NCI-H526 (cell line): ENCODE measurements around the gene MRPS27.

Experiments
- DNase-seq, 2 experiments: peaks; one replicate each; lab custom pipeline; 2025; lab: John Stamatoyannopoulos, UW

Gene MRPS27

DNA sequence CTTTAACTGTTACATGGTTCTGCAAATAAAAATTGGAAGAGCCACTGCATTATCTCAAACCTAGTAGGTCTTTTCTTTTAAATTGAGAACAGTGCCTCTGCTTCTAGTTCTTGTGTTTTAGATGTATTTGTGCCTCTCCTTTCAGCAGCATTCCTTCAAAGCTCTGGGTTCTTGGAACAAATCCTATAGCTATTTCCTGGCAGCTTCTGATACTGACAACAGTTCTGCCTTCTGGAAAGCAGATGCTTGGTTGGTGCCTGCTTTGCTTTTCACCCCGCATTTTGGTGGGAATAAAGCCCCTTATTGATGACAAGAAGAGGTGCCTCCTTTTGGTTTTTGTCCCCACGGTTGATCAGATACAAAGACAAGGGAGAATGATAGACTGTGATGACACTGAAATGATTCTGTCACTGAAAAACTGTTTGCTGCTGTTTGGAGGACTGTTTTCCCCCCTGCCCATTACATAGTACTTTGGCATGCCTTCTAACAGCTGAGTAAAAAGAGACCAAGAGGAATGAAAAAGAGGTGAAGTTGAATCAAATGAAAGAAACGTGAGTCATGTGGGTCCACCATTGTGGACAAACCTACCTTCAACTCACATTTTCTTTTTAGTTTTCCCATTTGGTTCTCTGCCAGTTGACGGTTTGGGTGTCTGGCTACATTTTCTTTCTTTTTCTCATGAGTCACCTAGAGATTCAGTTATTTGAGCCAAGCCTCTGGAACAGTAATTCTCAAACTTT is 5.7 kb upstream of the MRPS27 start:
- no peak for DNase-seq

DNA sequence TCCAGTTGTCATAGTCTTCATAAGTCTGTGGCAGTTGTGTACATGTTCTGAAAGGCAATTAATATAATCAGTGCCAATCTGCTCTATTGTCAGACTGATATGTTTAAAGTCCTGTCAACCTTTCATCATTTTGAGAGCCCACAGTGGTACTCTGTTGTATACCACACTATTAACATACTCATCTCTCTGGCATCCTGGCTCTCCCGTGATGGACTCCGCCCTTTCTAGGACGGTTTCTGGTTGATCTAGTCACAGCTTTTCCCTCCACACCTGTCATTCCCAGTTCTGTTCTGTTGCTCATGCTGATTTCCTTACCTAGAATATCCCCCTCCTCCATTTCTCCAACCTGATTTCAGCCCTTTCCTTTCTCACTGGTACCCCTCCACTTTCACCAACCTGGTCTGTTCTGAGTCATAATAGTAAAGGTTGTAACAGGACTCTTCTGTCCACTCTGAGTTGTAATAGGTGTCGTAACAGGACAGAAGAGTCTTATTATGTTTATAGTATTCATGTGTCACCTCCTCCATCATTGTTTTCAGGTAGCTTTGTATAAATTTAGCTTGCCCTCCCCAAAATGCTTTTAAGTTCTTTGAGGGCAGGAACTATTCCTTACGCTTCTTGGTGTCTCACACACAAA is 4.3 kb upstream of the MRPS27 start:
- DNase-seq: no peak

DNA sequence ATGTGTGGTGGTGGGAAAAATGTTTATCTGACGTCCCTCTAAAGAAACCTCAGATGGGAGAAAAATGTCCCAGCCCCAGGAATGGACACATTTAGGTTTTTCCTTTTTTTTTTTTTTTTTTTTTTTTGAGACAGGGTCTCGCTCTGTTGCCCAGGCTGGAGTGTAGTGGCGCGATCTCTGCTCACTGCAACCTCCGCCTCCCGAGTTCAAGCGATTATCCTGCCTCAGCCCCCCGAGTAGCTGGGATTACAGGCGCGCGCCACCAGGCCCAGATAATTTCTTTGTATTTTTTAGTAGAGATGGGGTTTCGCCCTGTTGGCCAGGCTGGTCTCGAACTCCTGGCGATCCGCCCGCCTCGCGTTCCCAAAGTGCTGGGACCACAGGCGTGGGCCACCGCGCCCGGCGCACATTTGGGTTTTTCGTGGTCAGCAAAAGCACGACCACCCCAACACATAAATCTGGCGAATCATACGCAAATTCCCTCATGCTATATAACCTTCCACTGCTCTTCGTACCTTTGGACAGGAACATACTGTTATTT is 535 bp downstream of the MRPS27 start:
- DNase-seq: peak in 1 of 2 experiments; percentile 30

DNA sequence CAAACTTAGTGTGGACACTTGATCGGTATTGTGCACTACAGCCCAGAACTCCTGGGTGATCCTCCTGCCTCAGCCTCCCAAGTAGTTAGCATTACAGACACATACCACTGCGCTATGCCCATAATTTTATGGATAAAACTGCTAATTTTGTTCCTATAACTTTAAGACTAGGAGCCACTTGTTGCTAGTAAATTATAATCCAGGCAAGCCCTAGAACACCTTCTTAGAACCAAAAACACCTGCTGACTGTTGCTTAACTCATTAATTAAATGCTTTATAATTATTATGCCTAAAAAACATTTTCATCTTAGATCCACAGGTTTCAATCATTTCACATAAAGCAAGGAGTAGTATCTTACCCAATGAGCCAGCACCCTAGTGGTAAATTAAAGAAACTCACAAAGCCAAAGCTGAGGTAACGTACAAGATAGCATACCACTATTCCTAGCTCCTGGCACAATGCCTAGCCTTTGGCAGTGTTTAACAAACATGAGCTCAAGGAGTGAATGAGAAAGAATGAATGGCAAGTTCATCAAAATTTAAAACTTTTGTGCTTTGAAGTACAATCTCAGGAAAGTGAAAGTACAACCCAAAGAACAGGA is 5.4 kb downstream of the MRPS27 start:
- no peak for DNase-seq

DNA sequence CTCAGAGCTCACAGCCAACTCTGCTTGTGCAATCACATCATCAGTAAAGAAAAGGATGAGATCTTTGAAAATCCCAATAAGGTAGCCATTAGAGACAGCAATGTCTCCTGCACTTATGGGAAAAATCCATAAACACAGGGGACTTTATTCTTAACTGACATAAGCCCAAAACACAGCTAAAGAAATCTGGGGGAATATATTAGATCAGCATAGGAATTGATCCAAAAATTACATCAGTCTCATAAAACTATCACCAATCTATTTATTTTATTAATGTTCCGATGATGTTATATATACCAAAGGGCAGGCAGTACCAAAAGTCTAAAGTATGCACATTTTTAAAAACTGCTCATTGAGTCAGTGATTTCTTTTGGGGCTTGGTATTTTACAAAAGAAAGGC is 6.9 kb downstream of the MRPS27 start:
- no peak for DNase-seq

DNA sequence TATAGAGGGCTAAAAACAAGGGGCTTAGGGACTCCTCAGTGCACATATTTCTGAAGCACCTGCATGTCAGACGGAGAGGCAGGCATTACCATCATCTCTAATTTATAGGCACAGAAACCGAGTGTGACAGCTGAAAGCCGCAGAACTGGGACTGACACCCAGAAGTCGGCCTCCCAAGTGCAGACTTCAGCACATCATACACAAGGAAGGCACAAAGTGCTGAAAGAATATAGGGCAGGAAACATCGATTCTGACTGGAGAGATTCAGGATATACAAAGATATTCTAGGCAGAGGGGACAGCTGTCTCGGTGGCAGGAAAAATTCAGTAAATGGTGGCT is 11.2 kb downstream of the MRPS27 start:
- no peak for DNase-seq

DNA sequence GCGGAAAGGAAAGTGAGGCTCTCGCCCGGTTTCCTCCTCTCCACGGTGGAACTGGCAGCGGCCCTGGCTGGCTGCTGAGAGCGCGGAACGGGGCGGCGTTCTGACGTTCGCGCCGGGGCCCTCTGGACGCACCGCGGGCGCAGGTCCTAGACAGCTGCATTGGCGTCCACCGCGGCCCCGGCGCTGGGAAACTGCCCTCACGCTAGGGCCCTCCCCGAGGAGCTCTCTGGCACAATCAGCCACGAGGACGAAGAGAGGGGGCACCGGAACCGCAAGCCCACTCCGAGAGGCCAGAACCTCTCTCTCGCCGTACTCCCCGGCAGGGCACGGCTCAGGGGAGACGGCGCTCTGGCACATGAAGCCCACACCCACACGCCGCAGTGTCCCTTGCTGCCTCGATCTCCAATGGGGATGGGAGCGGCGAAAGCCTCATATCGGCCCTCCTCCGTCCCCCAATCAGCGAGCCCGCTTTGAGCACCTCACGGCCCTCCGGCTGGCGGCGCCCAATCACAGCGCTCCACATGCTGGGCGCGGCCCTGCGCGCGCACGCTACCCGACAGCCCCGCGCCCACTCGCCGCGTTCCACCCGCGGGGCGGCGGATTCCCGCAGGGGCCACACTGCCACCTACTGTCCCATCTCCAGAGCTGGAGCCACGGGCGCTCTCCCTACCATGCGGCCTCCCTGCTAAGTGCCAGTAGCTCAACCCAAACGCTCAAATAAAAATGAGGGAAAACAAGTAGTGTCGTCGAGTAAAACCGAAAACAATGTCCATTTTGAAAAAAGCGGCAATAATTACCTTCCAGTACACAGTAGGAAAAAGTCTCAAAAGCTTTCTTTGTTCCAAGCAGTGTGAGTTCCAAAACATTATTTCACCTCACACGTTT is 11.8 kb downstream of the MRPS27 start:
- DNase-seq: peak; percentile 91 to 96

DNA sequence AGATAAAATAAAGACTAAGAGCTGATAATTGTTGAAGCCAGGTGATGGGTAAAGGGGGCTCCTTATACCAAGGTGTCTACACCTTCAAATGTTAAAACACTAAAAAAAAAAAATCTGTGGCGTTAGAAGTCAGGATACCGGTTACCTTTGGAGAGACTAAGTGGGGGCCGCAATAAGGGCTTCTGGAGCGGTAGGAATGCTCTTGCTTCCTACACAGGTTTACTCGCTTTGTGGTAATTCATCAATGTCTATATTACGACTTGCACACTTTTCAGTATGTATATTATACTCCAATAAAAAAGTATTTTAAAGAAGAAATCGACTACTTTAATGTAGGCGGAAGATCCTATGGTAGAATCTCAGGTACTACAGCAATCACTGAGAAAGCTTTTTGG is 12.5 kb downstream of the MRPS27 start:
- no peak for DNase-seq

DNA sequence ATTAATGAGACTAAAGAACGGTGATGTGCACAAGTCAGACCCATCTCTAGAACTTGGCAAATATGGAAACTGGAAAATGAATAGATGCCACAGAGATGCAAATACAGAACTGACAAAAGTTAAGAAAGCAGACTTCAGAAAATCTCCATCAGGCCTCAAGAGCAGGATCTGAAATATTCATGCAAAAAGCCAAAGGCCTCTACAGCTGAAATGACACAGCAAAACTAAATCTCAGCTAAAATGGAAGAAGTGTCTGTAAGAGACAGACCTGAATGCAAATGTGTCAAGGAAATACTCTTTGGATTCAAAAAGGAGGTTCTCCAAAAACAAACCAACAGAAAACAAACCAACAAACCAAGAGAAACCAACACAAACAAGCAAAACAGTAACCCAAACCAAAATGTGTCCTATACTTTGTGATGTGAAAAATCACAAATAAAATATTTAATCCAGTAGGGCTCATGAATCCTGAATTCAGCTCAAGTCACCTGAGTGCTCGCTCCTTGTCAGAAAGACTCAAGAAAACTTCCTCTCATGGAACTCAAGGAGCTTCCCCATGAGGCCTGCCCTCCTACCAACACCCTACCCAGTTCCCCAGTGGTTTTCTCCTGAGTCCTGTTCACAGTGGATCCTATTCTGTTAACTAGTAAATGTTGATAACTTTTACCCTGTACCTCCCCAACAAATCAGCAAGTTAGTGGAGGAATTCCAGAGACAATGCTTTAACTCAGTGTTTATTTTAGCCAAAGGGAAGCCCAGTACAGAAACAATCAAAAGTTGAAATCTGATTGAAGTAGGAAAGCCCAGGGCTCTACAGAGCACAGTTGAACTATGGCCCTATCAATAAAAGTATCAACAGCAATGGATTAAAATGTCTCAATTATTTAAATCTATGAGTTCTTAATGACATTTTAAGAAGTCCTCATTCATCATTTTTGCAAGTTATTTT is 14.6 kb downstream of the MRPS27 start:
- DNase-seq: no peak

DNA sequence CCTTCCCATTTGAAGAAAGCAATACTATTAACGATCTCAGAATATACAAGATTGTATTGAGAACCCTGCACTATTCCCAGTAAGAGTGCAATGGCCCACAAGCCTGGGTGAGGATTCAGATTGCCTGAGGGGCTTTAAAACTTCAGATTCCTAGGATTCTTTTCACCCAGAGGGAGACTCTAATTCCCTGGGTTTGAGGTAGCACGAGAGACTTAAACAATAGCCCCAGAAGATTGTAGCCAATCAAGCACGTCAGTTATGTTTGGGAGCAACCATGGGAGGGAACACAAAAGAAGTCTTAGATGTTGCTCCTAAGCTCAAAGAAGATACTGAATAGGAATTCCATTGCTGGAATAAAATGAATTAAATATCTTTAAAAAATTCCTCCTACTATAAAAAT is 17.9 kb downstream of the MRPS27 start:
- DNase-seq: no peak

DNA sequence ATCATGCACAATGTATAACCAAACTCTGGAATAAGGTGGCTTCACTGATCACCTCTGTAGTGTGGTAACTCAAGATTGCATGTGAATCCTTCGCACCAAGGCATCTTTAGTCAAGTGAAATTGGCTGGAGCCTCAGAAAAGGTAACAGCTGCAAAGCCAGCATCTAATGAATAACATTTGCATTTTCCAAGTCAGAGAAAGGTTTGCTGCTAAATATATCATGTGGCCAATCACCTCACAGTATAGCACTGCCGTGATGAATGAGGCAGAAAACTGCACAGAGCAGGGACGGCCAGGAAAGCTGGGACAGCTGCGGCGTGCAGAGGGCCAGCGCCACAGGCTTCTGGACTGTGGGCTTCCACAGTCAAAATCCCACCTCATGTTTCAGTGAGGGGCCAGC is 18.5 kb downstream of the MRPS27 start:
- peak; percentile 54 to 65 for DNase-seq

DNA sequence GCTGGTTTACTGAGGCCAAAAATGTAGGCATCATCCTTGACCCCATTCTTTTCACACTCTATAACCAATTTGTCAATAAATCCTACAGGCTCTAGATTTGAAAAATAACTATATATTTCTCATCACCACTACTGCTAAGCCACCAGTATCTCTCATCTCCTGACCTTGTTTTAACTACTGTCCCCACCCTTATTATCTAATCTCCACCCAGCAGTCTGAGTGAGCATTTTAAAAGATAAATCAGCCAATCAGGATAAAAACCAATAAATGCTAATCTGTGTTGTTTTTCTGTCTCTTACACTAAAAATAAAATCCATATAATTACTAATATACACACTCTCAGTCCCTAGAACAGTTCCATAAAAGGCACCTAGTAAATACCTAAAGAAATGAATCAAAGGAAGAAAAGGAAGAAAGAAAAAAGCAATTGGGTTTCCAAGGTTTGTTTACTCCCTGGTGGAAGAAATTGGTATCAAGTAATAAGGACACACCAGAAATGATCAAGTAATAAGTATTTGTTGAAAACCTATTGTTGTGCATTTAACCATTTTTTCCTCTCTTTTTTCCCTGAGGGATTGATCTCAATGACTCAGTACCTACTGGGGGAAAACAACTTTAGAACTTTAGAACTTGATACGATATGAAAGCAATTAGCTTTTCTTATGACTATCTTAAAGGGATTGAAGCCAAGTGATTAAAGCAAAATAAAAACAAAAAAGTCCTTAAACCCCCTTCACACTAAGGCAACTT is 19.3 kb downstream of the MRPS27 start:
- DNase-seq: no peak

DNA sequence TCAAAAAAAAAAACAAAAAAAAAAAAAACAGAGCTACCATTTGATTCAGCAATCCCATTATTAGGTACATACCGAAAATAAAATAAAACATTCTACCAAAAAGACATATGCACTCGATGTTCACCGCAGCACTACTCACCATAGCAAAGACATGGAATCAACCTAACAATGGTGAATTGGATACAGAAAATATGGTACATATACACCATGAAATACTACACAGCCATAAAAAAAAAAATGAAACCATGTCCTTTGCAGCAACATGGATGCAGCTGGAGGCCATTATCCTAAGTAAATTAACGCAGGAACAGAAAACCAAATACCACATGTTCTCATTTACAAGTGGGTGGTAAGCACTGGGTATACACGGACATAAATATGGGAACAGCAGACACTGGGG is 21.3 kb downstream of the MRPS27 start:
- peak in 1 of 2 experiments; percentile 2 for DNase-seq

DNA sequence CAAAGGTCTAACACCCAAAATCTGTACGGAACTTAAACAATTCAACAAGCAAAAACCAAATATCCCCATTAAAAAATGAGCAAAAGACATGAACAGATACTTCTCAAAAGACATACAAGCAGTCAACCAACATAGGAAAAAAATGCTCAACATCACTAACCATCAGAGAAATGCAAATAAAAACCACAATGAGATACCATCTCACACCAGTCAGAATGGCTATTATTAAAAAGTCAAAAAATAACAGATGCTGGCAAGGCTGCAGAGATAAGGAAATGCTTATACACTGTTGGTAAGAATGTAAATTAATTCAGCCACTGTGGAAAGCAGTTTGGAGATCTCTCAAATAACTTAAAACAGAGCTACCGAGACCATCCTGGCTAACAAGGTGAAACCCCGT is 21.9 kb downstream of the MRPS27 start:
- DNase-seq: peak; percentile 19 to 34

DNA sequence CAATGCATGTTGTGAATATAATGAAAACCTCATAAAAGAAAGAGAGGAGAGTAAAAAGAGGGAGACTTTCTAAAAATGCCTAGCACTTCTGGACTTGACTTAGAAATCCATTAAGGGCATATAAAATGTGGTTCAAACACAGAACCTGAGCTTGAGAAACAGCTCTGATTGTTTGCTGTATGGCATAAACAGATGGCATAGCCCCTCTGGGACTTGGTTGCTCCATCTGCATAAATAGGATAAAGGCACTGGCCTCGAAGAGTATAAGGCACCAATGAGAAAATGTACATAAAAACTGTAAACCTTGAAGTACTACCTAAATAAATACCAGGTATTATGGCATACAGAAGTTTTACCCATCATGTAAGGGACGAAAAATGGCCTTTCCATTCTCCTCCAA is 23.8 kb downstream of the MRPS27 start:
- no peak for DNase-seq

DNA sequence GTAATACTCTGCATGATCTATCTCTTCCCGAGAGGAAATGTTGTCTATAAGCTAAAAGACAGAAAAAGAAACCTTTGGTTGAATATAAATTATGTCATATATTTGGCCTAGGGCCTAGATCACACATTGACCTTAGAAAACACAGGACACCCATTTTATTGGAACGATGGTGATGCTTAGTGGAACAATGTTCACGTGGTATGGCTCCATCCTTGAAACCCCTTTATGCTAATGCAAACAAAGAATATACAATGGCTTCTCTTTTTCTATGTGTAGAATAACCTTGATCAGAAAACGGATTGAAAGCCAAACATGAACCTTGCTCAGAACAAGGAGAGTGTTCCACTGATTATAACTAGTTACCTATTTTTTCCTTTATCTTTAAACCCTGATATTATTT is 24.5 kb downstream of the MRPS27 start:
- no peak for DNase-seq

DNA sequence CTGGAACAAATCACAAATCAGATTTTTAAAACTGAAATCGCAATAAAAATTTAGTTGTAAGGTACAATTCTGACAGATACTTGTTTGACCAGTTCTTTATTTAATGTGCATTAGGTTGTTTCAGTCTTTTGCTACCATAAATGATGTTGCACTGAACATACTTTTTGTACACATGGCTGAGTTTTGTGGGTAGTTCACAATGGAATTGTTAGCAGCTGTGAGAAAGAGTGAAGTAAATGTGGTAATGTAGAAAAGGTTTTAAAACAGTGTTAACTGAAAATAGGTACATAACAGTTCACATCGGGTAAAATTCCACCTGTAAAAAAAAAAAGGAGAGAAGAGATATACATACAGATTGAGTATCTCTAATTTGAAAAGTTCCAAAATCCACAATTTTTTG is 25.6 kb downstream of the MRPS27 start:
- no peak for DNase-seq

DNA sequence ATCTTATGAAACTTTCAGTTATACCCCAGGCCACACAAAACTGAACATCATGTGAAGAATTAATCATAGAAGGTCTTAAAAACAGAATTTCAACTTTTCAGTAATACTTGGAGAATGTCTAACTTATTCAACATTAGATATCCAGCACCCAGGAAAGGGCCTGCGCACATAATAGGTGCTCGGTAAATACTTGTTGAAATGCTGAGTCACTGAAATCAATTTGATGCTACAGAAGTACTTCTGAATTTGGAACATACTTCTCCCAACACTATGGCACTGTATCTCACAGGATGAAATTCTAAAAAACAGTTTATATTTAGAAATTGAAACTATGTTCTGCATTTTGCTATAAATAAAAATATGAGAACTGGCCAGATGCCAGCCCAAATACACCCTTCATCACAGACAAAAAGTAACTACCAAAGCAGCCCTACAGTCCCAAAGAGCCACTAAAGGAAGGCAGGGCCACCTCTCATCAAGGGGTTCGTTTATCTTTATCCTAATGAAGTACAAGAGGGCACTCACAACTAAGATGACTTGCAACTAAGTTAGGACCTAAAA is 26.5 kb downstream of the MRPS27 start:
- DNase-seq: no peak

DNA sequence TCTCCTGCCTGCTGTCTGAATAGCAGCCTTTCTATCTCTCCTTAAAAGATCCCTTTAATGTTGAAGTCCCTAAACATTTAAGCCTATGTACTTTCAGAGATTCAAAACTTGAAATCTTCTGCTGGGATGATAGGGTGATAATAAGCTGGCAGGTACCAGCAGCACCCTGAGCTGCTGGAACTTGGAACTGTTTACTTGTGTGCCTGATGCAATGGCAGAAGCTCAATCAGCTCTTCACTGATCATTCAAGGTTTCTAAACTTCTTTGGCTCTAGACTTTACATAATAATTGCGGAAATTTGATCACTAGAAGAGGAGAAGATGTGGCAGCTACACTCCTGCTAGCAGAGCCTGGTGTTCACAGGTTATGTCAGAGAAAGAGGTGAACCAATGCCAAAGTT is 27.6 kb downstream of the MRPS27 start:
- no peak for DNase-seq

DNA sequence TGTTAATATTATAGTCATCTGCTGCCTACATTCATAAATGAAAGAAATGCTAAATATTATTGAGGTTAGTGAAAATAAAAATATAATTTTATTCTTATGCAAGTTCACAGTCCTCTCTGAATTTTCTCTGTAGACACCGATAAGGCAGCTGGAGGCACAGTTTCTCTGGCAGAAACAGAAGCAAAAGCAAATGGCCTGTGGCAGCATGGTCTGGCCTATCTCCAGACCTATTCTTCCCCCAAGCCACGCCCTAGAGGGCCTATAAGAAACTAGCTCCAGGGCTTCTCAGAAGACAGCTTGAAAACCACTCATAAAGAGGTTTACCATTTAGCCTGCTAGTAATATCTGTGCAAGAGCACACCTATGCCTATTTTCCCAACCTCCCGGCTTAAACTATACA is 28.4 kb downstream of the MRPS27 start:
- DNase-seq: no peak
